KMS-11 (cell line): ENCODE data around the gene TOR1AIP2.

ENCODE experiments used
- H2AFZ ChIP-seq: fragments of 200-600 bp; sonication (generic); 2 replicates; pipeline ENCODE4 v1.6.1; 2016; ENCODE audit warnings: antibody characterized with exemption, mixed run types, low read depth
- H3K27ac ChIP-seq: fragments of 200-600 bp; sonication (generic); 2 replicates; pipeline ENCODE4 v1.6.1; 2016; ENCODE audit warnings: mild to moderate bottlenecking, mixed run types
- H3K27me3 ChIP-seq: fragments of 200-600 bp; sonication (generic); 2 replicates; pipeline ENCODE4 v1.6.1; 2017; ENCODE audit warnings: mild to moderate bottlenecking, low read depth, mixed run types, moderate library complexity; ENCODE audit not compliant: insufficient read depth
- H3K36me3 ChIP-seq: fragments of 200-600 bp; sonication (generic); 2 replicates; pipeline ENCODE4 v1.6.1; 2017; ENCODE audit warnings: mild to moderate bottlenecking, mixed run types; ENCODE audit not compliant: insufficient read depth
- H3K4me1 ChIP-seq: fragments of 200-600 bp; sonication (generic); 2 replicates; pipeline ENCODE4 v1.6.1; 2016; ENCODE audit warnings: mild to moderate bottlenecking, low read depth, mixed run types; ENCODE audit not compliant: poor library complexity, severe bottlenecking
- H3K4me2 ChIP-seq: fragments of 200-600 bp; sonication (generic); 2 replicates; pipeline ENCODE4 v1.7.0; 2016; ENCODE audit warnings: mild to moderate bottlenecking, mixed run types
- H3K4me3 ChIP-seq: fragments of 200-600 bp; sonication (generic); IDR thresholded peaks from 2 replicates; pipeline ENCODE4 v1.6.1; 2017; ENCODE audit warnings: low read depth, low read length, mixed read lengths; ENCODE audit not compliant: insufficient read depth
- H3K79me2 ChIP-seq: fragments of 200-600 bp; sonication (generic); 2 replicates; pipeline ENCODE4 v1.6.1; 2016; ENCODE audit warnings: low read depth, mixed run types; ENCODE audit not compliant: insufficient read depth
- H3K9ac ChIP-seq: fragments of 200-600 bp; sonication (generic); 2 replicates; pipeline ENCODE4 v1.6.1; 2016; ENCODE audit warnings: mild to moderate bottlenecking, mixed run types
- H4K20me1 ChIP-seq: fragments of 200-600 bp; sonication (generic); 2 replicates; pipeline ENCODE4 v1.6.1; 2016; ENCODE audit warnings: mild to moderate bottlenecking, mixed run types; ENCODE audit not compliant: insufficient read depth
- TF ChIP-seq, protein P1 (sequence below): fragments of 200-600 bp; sonication (generic); conservative IDR thresholded peaks from 2 replicates; pipeline ENCODE4 v1.6.1; 2017; ENCODE audit warnings: low read depth, mild to moderate bottlenecking, antibody characterized with exemption, low read length, moderate library complexity, mixed read lengths

The TOR1AIP2 gene

DNA sequence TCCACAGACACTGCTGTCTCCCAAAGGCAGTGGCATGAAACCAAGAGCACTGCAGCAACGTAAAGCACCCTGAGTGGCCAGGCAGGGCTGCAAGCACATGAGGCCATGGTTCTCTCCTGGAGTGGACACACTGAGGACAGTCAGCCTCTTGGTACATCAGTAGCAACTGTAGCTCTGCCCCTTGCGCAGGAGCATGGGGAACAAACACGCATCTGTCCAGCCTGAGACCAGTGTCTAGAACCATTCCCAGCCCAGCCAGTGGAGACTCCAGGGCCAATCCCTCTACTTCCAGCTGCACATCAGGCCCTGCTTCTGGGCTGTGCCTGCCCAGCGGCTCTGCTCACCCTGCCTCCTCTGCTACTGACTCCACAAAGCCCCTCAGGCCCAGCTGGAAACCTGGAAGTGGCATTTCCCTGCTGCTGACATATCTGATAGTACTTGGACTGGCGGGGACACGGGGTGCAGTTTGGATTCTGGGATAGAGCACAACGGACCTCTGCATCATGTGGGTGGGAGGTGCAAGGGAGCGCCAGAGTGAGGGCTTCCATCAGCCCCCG, 49.0 kb downstream of the TOR1AIP2 start:
- Histone ChIP-seq H3K4me2 (no peak overlapping the region), H4K20me1 (no peaks in the 10 kb centered on the region), H3K4me3 (no peak overlapping the region), H3K9ac (no peak overlapping the region), H3K79me2 (no peaks in the 10 kb centered on the region), H2AFZ (no peak overlapping the region), H3K27me3 (no peaks in the 10 kb centered on the region), H3K4me1 (peaks cover 76% of the 10 kb centered on the region), H3K27ac (no peak overlapping the region), H3K36me3 (no peaks in the 10 kb centered on the region)
- TF ChIP-seq, protein P1, sequence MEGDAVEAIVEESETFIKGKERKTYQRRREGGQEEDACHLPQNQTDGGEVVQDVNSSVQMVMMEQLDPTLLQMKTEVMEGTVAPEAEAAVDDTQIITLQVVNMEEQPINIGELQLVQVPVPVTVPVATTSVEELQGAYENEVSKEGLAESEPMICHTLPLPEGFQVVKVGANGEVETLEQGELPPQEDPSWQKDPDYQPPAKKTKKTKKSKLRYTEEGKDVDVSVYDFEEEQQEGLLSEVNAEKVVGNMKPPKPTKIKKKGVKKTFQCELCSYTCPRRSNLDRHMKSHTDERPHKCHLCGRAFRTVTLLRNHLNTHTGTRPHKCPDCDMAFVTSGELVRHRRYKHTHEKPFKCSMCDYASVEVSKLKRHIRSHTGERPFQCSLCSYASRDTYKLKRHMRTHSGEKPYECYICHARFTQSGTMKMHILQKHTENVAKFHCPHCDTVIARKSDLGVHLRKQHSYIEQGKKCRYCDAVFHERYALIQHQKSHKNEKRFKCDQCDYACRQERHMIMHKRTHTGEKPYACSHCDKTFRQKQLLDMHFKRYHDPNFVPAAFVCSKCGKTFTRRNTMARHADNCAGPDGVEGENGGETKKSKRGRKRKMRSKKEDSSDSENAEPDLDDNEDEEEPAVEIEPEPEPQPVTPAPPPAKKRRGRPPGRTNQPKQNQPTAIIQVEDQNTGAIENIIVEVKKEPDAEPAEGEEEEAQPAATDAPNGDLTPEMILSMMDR = no peak

DNA sequence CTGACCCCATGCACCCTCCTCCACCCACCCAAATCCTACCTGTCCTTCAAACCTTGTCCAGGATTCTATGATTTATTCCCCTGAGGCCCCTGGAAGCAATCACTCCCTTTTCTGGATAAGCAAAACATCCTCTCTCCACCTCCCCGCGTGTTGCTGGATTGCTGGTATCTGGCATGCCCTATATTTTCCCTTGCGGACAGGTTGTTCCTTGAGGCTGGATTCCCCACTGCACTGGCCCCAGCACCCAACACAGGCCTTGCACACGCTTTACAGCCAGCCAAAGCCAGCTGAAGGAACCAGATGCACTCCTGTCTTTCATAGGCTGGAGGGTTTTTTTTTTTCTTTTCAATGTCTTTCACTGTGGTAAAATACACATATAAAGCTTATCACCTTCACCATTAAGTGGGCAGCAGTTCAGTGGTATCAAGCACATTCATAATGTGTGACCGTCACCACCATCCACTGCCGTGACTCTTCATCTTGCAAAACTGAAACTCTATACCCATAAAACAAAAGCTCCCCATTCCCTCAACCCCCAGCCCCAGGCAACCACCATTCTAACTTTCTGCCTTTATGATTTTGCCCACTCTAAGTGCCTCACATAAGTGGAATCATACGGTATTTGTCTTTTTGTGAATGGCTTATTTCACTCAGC, 50.9 kb downstream of the TOR1AIP2 start:
- peak overlapping the region; percentile 38 for H2AFZ ChIP-seq
- H3K4me2 ChIP-seq = peak overlapping the region; percentile 52; the same call in 1 of the 2 replicates
- no peaks in the 10 kb centered on the region for H4K20me1 ChIP-seq
- no peak overlapping the region for H3K4me3 ChIP-seq
- H3K36me3 ChIP-seq = no peaks in the 10 kb centered on the region
- H3K4me1 ChIP-seq = peaks cover 77% of the 10 kb centered on the region
- peak overlapping the region; percentile 24 for H3K27ac ChIP-seq
- H3K79me2 ChIP-seq = no peaks in the 10 kb centered on the region
- H3K27me3 ChIP-seq = no peaks in the 10 kb centered on the region
- H3K9ac ChIP-seq = peak overlapping the region; percentile 7; the same call in 1 of the 2 replicates
- TF ChIP-seq, protein P1 = no peak

DNA sequence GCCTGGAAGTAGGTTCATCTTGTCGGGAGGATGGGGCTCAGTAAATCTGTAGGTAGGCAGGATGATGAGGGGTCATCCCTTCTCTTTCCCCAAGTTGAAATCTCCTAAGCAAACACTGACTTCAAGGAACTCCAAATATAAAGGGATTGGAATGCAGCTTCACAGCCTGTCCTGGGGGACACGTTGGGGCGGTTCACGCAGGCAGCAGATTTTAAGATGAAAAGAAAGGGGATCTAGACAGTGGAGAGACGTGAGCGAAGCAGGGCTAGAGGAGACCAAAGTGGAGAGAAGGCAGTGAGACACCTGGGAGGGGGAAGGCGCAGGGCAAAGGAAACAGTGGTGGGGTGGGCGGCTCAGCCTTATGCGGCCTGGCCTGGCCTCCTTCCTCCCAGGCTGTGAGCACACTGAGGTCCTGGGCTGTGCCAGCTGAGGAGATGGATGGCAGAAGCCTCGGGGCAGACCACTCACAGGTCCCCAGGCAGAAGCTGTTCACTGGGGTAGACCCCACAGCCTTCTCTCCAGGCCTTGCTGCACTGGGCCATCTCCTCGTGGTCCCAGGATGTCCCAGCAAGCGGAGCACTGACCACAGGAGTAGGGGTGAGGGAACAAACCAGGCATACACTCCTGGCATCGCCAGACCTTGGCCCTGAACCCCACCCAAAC, 51.7 kb downstream of the TOR1AIP2 start:
- TF ChIP-seq, protein P1 = no peak
- Histone ChIP-seq H2AFZ (no peak overlapping the region), H3K9ac (no peak overlapping the region)

DNA sequence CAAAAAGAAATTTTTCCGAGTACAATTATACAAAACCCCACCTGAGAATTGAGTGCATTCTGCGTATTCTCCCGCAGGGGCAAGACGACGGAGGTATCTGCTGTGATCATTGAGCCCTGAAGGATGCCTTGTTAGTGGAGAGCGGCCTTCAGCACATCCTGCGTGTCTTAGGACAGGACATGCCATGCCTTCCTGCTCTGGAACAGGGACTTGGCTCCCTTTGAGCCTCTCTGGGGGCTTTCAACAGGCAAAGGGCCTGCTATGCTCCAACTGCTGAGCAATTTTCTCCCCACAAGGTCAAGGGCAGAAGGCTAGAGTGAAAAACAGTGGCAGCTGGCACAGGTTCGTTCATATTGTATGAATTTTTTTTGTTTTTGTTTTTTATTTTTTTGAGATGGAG, 52.4 kb downstream of the TOR1AIP2 start:
- no peaks in the 10 kb centered on the region for H4K20me1 ChIP-seq
- no peak overlapping the region for H2AFZ ChIP-seq
- H3K4me2 ChIP-seq = no peak overlapping the region
- H3K4me3 ChIP-seq = no peak overlapping the region
- no peak overlapping the region for H3K27ac ChIP-seq
- no peaks in the 10 kb centered on the region for H3K79me2 ChIP-seq
- H3K4me1 ChIP-seq = peaks cover 77% of the 10 kb centered on the region
- TF ChIP-seq, protein P1 = no peak
- H3K36me3 ChIP-seq = no peaks in the 10 kb centered on the region
- H3K27me3 ChIP-seq = no peaks in the 10 kb centered on the region
- H3K9ac ChIP-seq = no peak overlapping the region

More for the DNA sequence above, 51.7 kb downstream of the TOR1AIP2 start:
- H4K20me1 ChIP-seq = no peaks in the 10 kb centered on the region
- peak overlapping the region; percentile 52; the same call in 1 of the 2 replicates for H3K4me2 ChIP-seq
- H3K27ac ChIP-seq = peak overlapping the region; percentile 24; the same call in 1 of the 2 replicates
- H3K79me2 ChIP-seq = no peaks in the 10 kb centered on the region
- no peaks in the 10 kb centered on the region for H3K27me3 ChIP-seq
- H3K4me3 ChIP-seq = no peak overlapping the region
- peaks cover 77% of the 10 kb centered on the region for H3K4me1 ChIP-seq
- H3K36me3 ChIP-seq = no peaks in the 10 kb centered on the region
